Brain microvascular endothelial cell (primary cell): Measurements from ENCODE around the gene CD28.
A peak's percentile ranks its signal among the peaks of the same experiment; 100 is the strongest.

ENCODE experiments used
- DNase-seq: peaks from one replicate; pipeline ENCODE4 v3.0.0-alpha.2; 2020
- H3K27ac ChIP-seq: fragments of 250-450 bp; sonication (Bioruptor Pico); 2 replicates; pipeline ENCODE4 v1.5.1; 2020; ENCODE audit warnings: mild to moderate bottlenecking, moderate library complexity
- H3K27me3 ChIP-seq: fragments of 250-450 bp; sonication (Bioruptor Pico); replicated peaks from 2 replicates; pipeline ENCODE4 v1.5.1; 2020; ENCODE audit warnings: mild to moderate bottlenecking
- H3K36me3 ChIP-seq: fragments of 250-450 bp; sonication (Bioruptor Pico); replicated peaks from 2 replicates; pipeline ENCODE4 v1.5.1; 2020; ENCODE audit warnings: mild to moderate bottlenecking
- H3K4me3 ChIP-seq: 2 replicates; pipeline ENCODE4 v1.5.1; 2011; ENCODE audit warnings: low read depth, mild to moderate bottlenecking, control low read depth, low read length, moderate library complexity
- CTCF ChIP-seq: IDR thresholded peaks from 2 replicates; pipeline ENCODE4 v1.5.1; 2011; ENCODE audit warnings: low read depth, mild to moderate bottlenecking, moderate library complexity, low read length, control low read depth, inconsistent platforms; ENCODE audit errors: missing control alignments
- in situ Hi-C: cut with HindIII; loops from 2 replicates; pipeline ENCODE4 v1.10.0; 2017; ENCODE audit warnings: low sequenced_read_pairs, low pct_ligation_motif_present

The CD28 gene

DNA sequence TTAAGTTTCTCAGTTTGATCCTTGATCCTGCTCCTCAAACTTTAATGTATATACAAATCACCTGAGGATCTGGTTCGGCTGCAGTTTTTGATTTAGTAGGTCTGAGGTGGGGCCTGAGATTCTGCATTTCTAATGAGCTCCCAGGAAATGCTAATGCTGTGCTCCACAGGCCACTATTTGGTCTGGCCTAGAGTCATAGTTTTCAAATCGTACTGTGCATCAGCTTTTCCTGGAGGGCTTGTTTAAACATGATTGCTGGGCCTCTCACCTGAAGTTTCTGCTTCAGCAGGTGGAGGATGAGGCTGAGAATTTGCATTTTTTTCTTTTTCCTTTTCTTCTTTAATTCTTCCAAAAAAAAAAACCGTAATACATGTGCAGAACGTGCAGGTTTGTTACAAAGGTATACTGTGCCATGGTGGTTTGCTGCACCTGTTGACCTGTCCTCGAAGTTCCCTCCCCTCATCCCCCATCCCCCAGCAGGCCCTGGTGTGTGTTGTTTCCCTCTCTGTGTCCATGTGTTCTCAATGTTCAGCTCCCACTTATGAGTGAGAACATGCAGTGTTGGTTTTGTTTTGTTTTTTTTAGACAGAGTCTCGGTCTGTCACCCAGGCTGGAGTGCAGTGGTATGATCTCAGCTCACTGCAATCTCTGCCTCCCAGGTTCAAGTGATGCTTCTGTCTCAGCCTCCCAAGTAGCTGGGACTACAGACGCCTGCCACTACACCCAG lies 42.2 kb upstream of the CD28 start:
- in situ Hi-C loops = no loop called here
- H3K4me3 ChIP-seq = no peak overlapping the region
- no peaks in the 10 kb centered on the region for H3K27me3 ChIP-seq
- no peak for DNase-seq
- no peaks in the 10 kb centered on the region for H3K36me3 ChIP-seq
- H3K27ac ChIP-seq = no peak overlapping the region
- TF ChIP-seq CTCF = no peak

GRCh38 chr2:203667838-203668237 lies 38.6 kb upstream of the CD28 start:
- no peak for TF ChIP-seq CTCF
- no peak for DNase-seq
- in situ Hi-C loops = no loop called here
- H3K36me3 ChIP-seq = no peaks in the 10 kb centered on the region
- no peak overlapping the region for H3K4me3 ChIP-seq
- no peaks in the 10 kb centered on the region for H3K27me3 ChIP-seq
- no peak overlapping the region for H3K27ac ChIP-seq

DNA sequence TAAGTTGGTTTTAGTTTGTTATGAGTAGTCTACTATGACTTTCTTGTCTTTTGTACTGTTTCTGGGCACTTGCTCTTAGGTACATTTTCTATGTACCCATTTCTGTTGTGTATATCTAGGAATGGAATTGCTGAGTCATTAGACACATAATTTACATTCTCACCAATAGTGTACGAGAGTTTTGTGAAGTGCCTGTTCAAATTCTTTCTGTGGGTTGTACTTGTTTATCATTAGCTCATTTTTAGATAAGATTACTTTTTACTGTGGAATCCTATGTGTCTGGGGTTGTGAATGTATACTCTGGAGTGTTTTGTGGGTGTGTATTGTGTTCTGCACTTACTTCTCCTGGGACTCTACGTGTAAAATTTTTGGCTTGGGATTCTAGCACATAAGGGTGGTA lies 36.6 kb upstream of the CD28 start:
- DNase-seq = no peak
- in situ Hi-C loops = no loop called here

DNA sequence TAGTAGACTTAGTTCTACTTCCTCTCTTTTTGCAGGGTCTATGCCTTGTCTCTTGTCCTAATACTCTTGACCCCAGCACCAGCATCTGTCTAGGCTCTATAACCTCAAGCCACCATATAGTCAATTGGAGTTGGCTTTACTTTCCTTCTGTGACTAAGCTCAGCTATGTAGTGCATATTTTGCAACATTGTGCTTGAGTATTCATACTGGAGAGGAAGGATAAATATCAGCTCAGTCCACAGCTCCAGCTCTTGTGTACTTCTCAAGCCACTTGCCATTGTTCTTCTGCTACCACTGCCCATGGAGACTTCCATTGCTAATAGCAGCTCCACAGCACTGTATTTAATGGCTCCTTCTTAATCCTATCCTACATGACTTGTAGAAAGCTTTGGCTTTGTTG lies 35.5 kb upstream of the CD28 start:
- TF ChIP-seq CTCF = no peak

More for the DNA sequence above, 36.6 kb upstream of the CD28 start:
- Histone ChIP-seq H3K4me3 (no peak overlapping the region), H3K27me3 (no peaks in the 10 kb centered on the region), H3K27ac (peak overlapping the region; percentile 18), H3K36me3 (no peaks in the 10 kb centered on the region)
- no peak for TF ChIP-seq CTCF

GRCh38 chr2:203671876-203672275 lies 34.6 kb upstream of the CD28 start:
- Histone ChIP-seq H3K36me3 (no peaks in the 10 kb centered on the region), H3K27me3 (no peaks in the 10 kb centered on the region)
- no peak for TF ChIP-seq CTCF

More for the DNA sequence above, 35.5 kb upstream of the CD28 start:
- DNase-seq = no peak
- Histone ChIP-seq H3K27me3 (no peaks in the 10 kb centered on the region), H3K4me3 (no peak overlapping the region), H3K27ac (no peak overlapping the region), H3K36me3 (no peaks in the 10 kb centered on the region)
- in situ Hi-C loops = no loop called here

GRCh38 chr2:203672856-203673255 lies 33.6 kb upstream of the CD28 start:
- Histone ChIP-seq H3K27ac (no peak overlapping the region), H3K36me3 (no peaks in the 10 kb centered on the region), H3K4me3 (no peak overlapping the region), H3K27me3 (no peaks in the 10 kb centered on the region)
- in situ Hi-C loops = no loop called here
- no peak for DNase-seq
- no peak for TF ChIP-seq CTCF

More at GRCh38 chr2:203671876-203672275, 34.6 kb upstream of the CD28 start:
- in situ Hi-C loops = no loop called here
- Histone ChIP-seq H3K4me3 (no peak overlapping the region), H3K27ac (no peak overlapping the region)
- DNase-seq = no peak
